HEK293 (cell line): ENCODE results near the gene PSPC1.

Experiments used
- CTCF ChIP-seq: fragments of 450-650 bp; formaldehyde crosslinking; IDR thresholded peaks from 2 replicates; pipeline ENCODE4 v1.5.1; 2016; ENCODE audit warnings: missing biosample characterization, missing genetic modification characterization
- ELK4 ChIP-seq: IDR thresholded peaks from 2 replicates; pipeline ENCODE4 v1.6.1; 2011; ENCODE audit warnings: mild to moderate bottlenecking, low read depth, low read length, borderline replicate concordance
- SP2 ChIP-seq: fragments of 450-650 bp; formaldehyde crosslinking; IDR thresholded peaks from 2 replicates; pipeline ENCODE4 v1.5.1; 2016; ENCODE audit warnings: missing biosample characterization, missing genetic modification characterization
- ZBTB7A ChIP-seq: fragments of 450-650 bp; formaldehyde crosslinking; IDR thresholded peaks from 2 replicates; pipeline ENCODE4 v1.5.1; 2016; ENCODE audit warnings: low read depth, missing biosample characterization, missing genetic modification characterization
- ZFP37 ChIP-seq: fragments of 450-650 bp; formaldehyde crosslinking; IDR thresholded peaks from 2 replicates; pipeline ENCODE4 v1.5.1; 2016; ENCODE audit warnings: missing biosample characterization, missing genetic modification characterization
- ZNF174 ChIP-seq: fragments of 450-650 bp; formaldehyde crosslinking; IDR thresholded peaks from 2 replicates; pipeline ENCODE4 v1.5.0; 2017; ENCODE audit warnings: missing biosample characterization, mild to moderate bottlenecking, missing genetic modification characterization
- ZNF335 ChIP-seq: fragments of 450-650 bp; formaldehyde crosslinking; conservative IDR thresholded peaks from 2 replicates; pipeline ENCODE4 v1.5.1; 2016; ENCODE audit warnings: missing biosample characterization, missing genetic modification characterization
- ZNF549 ChIP-seq: fragments of 450-650 bp; IDR thresholded peaks from 2 replicates; pipeline ENCODE4 v1.5.1; 2018; ENCODE audit warnings: missing biosample characterization, missing genetic modification characterization, mild to moderate bottlenecking, inconsistent platforms, moderate library complexity
- ZNF629 ChIP-seq: fragments of 450-650 bp; formaldehyde crosslinking; IDR thresholded peaks from 2 replicates; pipeline ENCODE4 v1.5.1; 2017; ENCODE audit warnings: missing biosample characterization, missing genetic modification characterization
- ZNF692 ChIP-seq: fragments of 450-650 bp; formaldehyde crosslinking; IDR thresholded peaks from 2 replicates; pipeline ENCODE4 v1.5.1; 2016; ENCODE audit warnings: missing biosample characterization, missing genetic modification characterization
- ZNF707 ChIP-seq: fragments of 450-650 bp; formaldehyde crosslinking; IDR thresholded peaks from 2 replicates; pipeline ENCODE4 v1.5.1; 2016; ENCODE audit warnings: missing biosample characterization, missing genetic modification characterization

- TF ChIP-seq CTCF (tag by site-specific recombination) (no peak), ELK4 (no peak), ZNF335 (no peak), ZNF174 (no peak), ZNF629 (tag by site-specific recombination) (no peak), ZNF692 (tag by site-specific recombination) (no peak), ZFP37 (tag by site-specific recombination) (no peak), ZBTB7A (tag by site-specific recombination) (no peak), ZNF707 (tag by site-specific recombination) (no peak), SP2 (tag by site-specific recombination) (no peak), ZNF549 (no peak)
These were observed 114.0 kb downstream of the PSPC1 start for GRCh38 chr13:19668778-19669177.
